Retinal pigment epithelial cell (primary cell): ENCODE measurements around the gene NFASC.

ENCODE experiments used
- DNase-seq: peaks from one replicate; pipeline ENCODE4 v3.0.0-alpha.2; 2010; ENCODE audit warnings: low read depth
- H3K4me3 ChIP-seq: 2 replicates; pipeline ENCODE4 v1.5.1; 2011; ENCODE audit warnings: mild to moderate bottlenecking, low read length, control low read depth, moderate library complexity
- TF ChIP-seq, protein P1 (sequence below): conservative IDR thresholded peaks from 2 replicates; pipeline ENCODE4 v1.5.1; 2011; ENCODE audit warnings: low read depth, low read length, control low read depth, inconsistent platforms

The NFASC gene

GRCh38 chr1:204962742-204963632 is 92.3 kb downstream of the NFASC start:
- TF ChIP-seq, protein P1, sequence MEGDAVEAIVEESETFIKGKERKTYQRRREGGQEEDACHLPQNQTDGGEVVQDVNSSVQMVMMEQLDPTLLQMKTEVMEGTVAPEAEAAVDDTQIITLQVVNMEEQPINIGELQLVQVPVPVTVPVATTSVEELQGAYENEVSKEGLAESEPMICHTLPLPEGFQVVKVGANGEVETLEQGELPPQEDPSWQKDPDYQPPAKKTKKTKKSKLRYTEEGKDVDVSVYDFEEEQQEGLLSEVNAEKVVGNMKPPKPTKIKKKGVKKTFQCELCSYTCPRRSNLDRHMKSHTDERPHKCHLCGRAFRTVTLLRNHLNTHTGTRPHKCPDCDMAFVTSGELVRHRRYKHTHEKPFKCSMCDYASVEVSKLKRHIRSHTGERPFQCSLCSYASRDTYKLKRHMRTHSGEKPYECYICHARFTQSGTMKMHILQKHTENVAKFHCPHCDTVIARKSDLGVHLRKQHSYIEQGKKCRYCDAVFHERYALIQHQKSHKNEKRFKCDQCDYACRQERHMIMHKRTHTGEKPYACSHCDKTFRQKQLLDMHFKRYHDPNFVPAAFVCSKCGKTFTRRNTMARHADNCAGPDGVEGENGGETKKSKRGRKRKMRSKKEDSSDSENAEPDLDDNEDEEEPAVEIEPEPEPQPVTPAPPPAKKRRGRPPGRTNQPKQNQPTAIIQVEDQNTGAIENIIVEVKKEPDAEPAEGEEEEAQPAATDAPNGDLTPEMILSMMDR, result no peak
- H3K4me3 ChIP-seq, result no peak overlapping the region
- no peak for DNase-seq

DNA sequence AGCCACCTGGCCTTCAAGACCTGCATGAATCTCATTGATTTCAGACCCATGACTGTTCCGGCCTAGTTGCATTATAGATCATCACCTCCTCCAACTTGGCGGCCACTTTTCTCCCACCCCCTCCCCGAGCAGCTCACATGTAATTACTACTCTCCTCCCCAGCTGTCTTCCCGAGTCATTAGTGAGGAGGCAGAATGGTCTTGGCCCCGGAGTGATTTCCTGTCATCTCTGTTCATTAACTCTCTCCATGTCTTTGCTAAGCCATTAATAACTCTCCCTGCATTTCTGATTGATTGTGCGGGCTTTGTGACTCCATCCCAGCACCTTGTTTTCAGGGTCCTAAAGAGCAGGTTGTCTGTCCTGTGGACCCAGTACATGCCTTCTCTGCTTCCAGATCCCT is 96.8 kb downstream of the NFASC start:
- no peak for DNase-seq
- TF ChIP-seq, protein P1, result no peak
- H3K4me3 ChIP-seq, result no peak overlapping the region

- TF ChIP-seq, protein P1, result no peak
- no peak for DNase-seq
- no peak overlapping the region for H3K4me3 ChIP-seq
Observed at GRCh38 chr1:204968135-204968534, 97.5 kb downstream of the NFASC start.

DNA sequence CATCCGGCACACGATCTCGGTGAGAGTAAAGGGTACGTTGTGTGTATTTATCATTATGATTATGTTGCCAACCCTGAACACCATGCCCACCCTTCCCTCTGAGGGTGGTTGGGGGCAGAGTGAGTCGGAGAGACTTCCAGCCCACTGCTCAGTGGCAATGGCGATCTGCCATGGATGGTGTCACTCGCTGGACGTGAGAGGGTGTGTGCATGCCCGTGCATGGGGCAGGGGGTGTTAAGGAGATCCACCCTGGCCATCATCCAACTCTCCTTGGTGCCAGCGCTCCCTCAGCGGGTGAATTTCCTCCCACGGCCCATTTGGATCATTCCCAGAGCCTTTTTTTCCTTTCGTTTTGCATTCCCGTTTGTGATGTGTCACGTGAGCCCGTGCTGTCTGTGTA is 98.3 kb downstream of the NFASC start:
- H3K4me3 ChIP-seq, result no peak overlapping the region
- no peak for DNase-seq
- TF ChIP-seq, protein P1, result no peak

- DNase-seq, result no peak
- TF ChIP-seq, protein P1, result no peak
Observed at GRCh38 chr1:204970937-204971336, 100.3 kb downstream of the NFASC start.

GRCh38 chr1:204971517-204972336 is 101.1 kb downstream of the NFASC start:
- H3K4me3 ChIP-seq, result no peak overlapping the region

More at GRCh38 chr1:204970937-204971336, 100.3 kb downstream of the NFASC start:
- H3K4me3 ChIP-seq, result no peak overlapping the region

More at GRCh38 chr1:204971517-204972336, 101.1 kb downstream of the NFASC start:
- TF ChIP-seq, protein P1, result no peak
- DNase-seq, result peak; percentile 17
